OCI-M1 (cell line): ENCODE measurements around the gene DYNLRB1.

Experiments
- DNase-seq: peaks from one replicate; lab custom pipeline; 2025; lab: John Stamatoyannopoulos, UW

Gene DYNLRB1

GRCh38 chr20:34558320-34559218 is 42.3 kb downstream of the DYNLRB1 start, which contains the start of gene MAP1LC3A:
TSS of gene MAP1LC3A (plus strand) at chr20:34558718. CDS start at chr20:34558869, 151 bp downstream.
- DNase-seq = no peak

DNA sequence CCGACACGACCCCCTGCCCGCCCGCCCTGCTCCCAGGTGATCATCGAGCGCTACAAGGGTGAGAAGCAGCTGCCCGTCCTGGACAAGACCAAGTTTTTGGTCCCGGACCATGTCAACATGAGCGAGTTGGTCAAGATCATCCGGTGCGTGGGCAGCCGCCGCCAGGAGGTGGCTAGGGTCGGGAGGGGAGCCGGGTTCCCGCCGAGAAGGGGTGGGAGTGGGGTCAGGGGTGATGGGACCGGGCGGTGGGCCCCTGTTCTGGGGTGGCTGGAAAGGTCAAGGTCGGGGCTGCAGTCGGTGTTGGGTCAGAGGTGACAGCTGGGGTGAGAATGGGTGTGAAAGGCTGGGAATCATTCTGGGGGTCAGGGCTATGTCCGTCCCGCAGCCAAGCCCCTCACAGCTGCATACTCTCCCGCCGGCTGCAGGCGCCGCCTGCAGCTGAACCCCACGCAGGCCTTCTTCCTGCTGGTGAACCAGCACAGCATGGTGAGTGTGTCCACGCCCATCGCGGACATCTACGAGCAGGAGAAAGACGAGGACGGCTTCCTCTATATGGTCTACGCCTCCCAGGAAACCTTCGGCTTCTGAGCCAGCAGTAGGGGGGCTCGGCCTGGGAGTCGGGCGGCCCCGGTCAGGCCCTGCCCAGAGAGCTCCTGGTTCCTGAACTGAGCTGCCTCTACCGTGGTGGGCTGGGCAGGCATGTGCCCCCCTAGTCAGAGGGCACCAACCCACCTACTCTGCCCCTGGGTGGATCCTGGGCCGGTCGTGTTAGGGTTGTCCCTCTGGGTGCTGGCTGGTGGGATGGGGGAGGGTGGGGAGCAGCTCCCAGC is 43.3 kb downstream of the DYNLRB1 start:
- DNase-seq = no peak

- no peak for DNase-seq
Measured at GRCh38 chr20:34560141-34560523, 43.9 kb downstream of the DYNLRB1 start.

GRCh38 chr20:34560614-34561013 is 44.4 kb downstream of the DYNLRB1 start:
- no peak for DNase-seq

GRCh38 chr20:34561661-34562060 is 45.4 kb downstream of the DYNLRB1 start:
- no peak for DNase-seq

DNA sequence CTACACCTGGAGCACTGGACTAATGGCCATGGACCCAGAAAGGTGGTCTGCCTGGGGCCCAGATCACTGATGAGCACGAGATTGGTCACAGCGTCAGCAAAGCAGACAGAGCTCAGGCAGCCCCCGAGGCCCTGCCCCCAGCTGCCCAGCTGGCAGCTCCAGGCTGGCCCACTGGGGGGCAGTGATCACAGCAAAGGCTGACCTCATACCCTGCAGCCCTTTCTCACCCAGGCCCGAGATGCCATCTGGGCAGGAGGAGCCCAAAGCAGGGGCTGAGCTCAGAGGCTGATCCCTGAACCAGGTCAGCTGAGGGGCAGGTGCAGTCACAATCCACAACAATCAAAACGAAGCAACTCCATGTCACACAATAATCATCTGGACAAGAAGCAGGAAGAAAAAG is 46.4 kb downstream of the DYNLRB1 start:
- peak; percentile 21 for DNase-seq

- no peak for DNase-seq
Measured at GRCh38 chr20:34564833-34565232, 48.6 kb downstream of the DYNLRB1 start.

- DNase-seq = no peak
Measured at GRCh38 chr20:34566978-34567891, 51.0 kb downstream of the DYNLRB1 start.

GRCh38 chr20:34567892-34568865 is 52.0 kb downstream of the DYNLRB1 start:
- no peak for DNase-seq

- DNase-seq = no peak
Measured at GRCh38 chr20:34569598-34569997, 53.4 kb downstream of the DYNLRB1 start.

DNA sequence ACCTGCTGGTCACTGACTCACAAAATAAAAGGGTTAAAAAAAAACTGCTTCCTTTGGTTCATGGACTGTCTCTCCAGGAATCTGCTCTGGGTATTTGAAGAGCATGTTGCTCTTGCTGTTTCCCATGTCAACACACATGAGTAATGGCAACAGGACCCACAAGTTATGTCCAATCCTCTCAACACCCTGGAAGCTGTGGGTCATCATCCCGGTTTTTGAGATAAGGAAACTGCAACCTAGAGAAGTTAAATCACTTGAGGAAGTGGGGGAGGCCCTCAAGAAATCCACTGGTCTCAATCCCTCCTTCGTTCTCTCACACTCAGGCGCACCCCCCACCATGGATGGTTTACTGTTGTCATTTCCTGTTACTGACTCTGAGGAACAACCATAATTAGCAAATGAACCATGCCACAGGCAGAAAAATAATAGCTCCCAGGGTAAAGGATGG is 54.7 kb downstream of the DYNLRB1 start:
- peak; percentile 55 for DNase-seq

GRCh38 chr20:34571753-34572152 is 55.5 kb downstream of the DYNLRB1 start:
- DNase-seq = no peak

GRCh38 chr20:34573541-34574300 is 57.5 kb downstream of the DYNLRB1 start:
- DNase-seq = no peak

- DNase-seq = no peak
Measured at GRCh38 chr20:34574426-34574825, 58.2 kb downstream of the DYNLRB1 start.

DNA sequence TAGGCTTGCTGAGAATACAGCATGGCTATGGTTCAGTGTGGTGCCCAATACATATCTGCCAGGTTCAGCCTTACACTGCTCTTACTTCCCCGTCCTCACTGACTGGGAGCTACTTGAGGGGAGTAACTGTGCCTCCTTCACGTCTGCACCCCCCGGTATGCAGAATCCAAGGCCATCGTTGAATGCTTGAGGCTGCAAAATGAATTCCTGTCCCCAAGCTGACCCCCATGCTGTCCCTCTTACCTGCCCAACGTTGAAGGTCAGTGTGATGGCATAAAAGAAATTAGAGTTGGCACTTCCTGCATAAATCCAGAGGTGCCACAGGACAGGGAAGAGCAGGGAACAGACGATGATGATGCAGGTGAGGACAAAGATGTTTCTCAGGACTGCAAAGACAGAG is 58.6 kb downstream of the DYNLRB1 start:
- no peak for DNase-seq

DNA sequence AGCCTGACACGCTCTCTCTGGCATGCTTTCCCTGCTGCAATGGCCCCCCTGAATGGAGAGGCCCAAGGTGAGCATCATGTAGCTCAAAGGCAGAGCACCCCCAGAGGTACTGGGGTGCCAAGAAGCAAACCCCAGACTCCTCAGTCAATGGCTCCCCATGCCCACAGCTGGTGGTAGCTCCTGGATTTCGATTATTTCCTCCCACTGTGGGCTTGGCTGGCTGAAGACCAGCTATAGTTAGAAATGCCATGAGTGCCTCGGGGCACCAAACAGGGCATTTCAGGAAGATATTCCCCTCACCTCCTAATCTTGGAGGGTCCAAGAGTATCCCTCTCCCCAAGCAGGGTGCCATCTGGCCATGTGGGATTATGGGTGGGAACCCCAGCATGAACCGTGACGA is 59.0 kb downstream of the DYNLRB1 start:
- DNase-seq = no peak

DNA sequence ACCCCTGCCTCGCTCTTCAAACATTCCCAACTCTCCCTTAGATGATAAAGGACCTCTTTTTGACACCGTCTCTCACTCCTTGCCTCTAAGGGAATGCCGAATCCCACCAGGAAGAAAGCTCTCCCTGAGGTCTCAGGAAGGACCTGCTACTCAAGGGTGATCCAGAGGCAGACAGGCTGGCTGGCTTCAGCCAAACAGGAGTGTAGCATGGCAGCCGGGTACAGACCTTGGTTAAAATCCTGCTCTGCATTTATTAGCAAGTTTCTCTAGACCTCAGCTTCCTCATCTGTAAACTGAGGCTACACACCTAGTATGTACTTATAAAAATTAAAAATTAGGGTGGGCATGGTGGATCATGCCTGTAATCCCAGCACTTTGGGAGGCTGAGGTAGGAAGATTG is 59.5 kb downstream of the DYNLRB1 start:
- no peak for DNase-seq

DNA sequence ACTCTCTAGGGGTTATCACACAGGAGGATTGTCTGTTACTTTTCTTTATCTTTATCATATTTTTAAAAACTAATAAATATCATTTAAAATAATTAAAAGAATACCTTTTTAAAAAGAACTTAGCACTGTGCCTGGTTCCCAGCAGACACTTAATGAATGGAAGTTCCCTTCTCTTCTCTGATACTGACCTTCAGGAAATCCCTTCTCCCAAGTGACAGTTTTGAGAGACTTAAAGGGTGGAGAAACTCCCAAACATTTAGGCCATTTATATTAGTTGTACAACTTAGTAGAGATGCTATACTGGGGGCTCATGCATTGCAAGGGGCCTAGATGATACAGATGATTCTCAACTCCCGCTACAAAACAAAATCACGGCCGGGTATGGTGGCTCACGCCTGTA is 60.8 kb downstream of the DYNLRB1 start:
- no peak for DNase-seq

DNA sequence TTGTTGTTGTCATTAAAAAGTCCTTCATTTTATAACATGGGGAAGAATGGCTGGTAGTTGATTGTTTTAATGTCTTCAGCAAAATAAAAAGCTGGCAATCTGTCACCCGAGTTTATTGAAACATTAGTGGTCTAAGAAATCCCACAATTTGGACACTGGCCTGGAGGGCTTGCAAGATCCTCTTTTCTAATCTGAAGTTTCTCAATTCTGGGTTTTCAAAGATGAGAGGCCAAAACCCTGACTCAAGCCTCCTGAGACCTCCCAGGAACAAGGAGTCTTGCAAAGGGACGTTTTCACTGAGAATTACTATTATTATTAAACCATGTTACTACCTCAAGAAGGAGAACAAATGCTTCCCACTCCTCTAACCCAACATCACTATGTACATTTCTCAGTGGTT is 61.8 kb downstream of the DYNLRB1 start:
- no peak for DNase-seq

DNA sequence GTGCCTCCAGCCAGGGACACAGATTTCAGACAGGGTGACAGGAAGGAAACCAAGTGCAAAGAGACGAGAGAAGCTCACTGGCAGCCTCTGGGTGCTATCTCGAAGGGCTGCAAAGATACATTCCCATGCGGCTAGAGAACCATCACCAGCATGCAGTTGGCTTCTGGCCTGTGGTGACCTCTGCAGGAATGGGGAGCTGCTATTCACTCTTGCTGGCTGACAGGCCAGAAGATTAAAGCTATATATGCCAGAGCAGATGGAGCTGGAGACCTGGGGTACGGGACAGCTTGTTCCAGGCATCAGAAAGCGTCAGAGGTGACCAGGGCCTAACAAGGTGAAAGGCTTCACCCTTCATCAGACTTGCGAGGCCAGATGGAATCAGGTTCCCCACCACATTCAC is 62.3 kb downstream of the DYNLRB1 start:
- no peak for DNase-seq
